Uterus (tissue), 4 donors: ENCODE measurements around the gene ACSF3. TPM values are rescaled to one million over a fixed set of nuclear protein-coding genes. Genes with fewer than 3 reads are reported as not detected.

Experiments
- DNase-seq, 2 donors: peaks; one replicate each; pipeline ENCODE4 v3.0.0-alpha.2; 2019 to 2020
- H3K27ac ChIP-seq, 2 donors: fragments of 200-600 bp; sonication (generic); 1 replicate in 1 of 2; 2 replicates in 1 of 2; pipeline ENCODE4 v1.5.1; 2016 to 2018
- H3K27me3 ChIP-seq, 2 donors: fragments of 200-600 bp; sonication (generic); one replicate each; pipeline ENCODE4 v1.5.1; 2018 to 2019; ENCODE audit warnings: control low read depth in 1 of 2
- H3K36me3 ChIP-seq, 2 donors: fragments of 200-600 bp; sonication (generic); one replicate each; pipeline ENCODE4 v1.5.1; 2019; ENCODE audit warnings: control low read depth in 1 of 2
- H3K4me1 ChIP-seq, 2 donors: fragments of 200-600 bp; sonication (generic); one replicate each; pipeline ENCODE4 v1.5.1; 2018 to 2019; ENCODE audit warnings: control low read depth in 1 of 2
- H3K4me3 ChIP-seq, 2 donors: fragments of 200-600 bp; sonication (generic); 1 replicate in 1 of 2; 2 replicates in 1 of 2; pipeline ENCODE4 v1.5.1; 2018 to 2019; ENCODE audit warnings: mild to moderate bottlenecking in 1 of 2
- H3K9me3 ChIP-seq, 2 donors: fragments of 200-600 bp; sonication (generic); one replicate each; pipeline ENCODE4 v1.5.1; 2019; ENCODE audit warnings: control low read depth in 1 of 2
- CTCF ChIP-seq, 4 experiments: fragments of 200-600 bp in 2 of 4; fragments of 450-650 bp in 2 of 4; sonication (generic) in 2 of 4; IDR thresholded peaks; one replicate each; pipeline ENCODE4 v1.5.1; 2016 to 2019; ENCODE audit warnings: antibody characterized with exemption in 4 of 4, mild to moderate bottlenecking in 2 of 4, moderate library complexity in 1 of 4
- POLR2A ChIP-seq, 2 donors: fragments of 450-650 bp; IDR thresholded peaks; one replicate each; pipeline ENCODE4 v1.6.1; 2016; ENCODE audit warnings: antibody characterized with exemption in 2 of 2, mild to moderate bottlenecking in 1 of 2, moderate library complexity in 1 of 2
- intact Hi-C: fragments of 100-400 bp; cut with DNase I; formaldehyde crosslinking; loops from one replicate; pipeline ENCODE4 v1.15.1; 2023; ENCODE audit warnings: low total_unique reads
- total RNA-seq, 4 donors: library from RNA; depleted of rRNA in 3 of 4; stranded (reverse); fragments of >200 nt in 3 of 4; gene quantifications; one replicate each; pipeline versions ENCODE4 v1.1.0 to v1.2.4, GENCODE V29; 2014 to 2023
- donor health status: DM: yes; HTN: yes; CAD: no.

The ACSF3 gene
- total RNA-seq = 10 to 100 TPM in 3 of 4 donors, 1 to 10 TPM in 1; 7.4 to 39.0 (median 18.2) TPM

- peak; percentile 24 to 57 for DNase-seq
- no peaks in the 10 kb centered on the region for H3K4me1 ChIP-seq
- peak within 1 kb of the TSS; percentile 49 to 67 for H3K27ac ChIP-seq
Measured at GRCh38 chr16:89093602-89094251, at the start of gene ACSF3. Gene ACSF3 (plus strand): TSS chr16:89093852. CDS start chr16:89100682, 6,830 bp downstream.

GRCh38 chr16:89044418-89045180 is 49.1 kb upstream of the ACSF3 start:
- Histone ChIP-seq H3K4me3 (no peak overlapping the region), H3K27ac (no peak overlapping the region), H3K9me3 (no peaks in the 10 kb centered on the region), H3K4me1 (no peaks in the 10 kb centered on the region), H3K36me3 (no peaks in the 10 kb centered on the region), H3K27me3 (no peaks in the 10 kb centered on the region)
- intact Hi-C loops = no loop called here
- TF ChIP-seq POLR2A (IDR thresholded peaks at IDR 0.05) (no peak), CTCF (IDR thresholded peaks at IDR 0.05) (no peak)
- DNase-seq = no peak

More at GRCh38 chr16:89093602-89094251, at the start of gene ACSF3:
- Histone ChIP-seq H3K27me3 (no peaks in the 10 kb centered on the region), H3K4me3 (peak within 1 kb of the TSS; percentile 40 to 78), H3K9me3 (no peaks in the 10 kb centered on the region), H3K36me3 (no peaks in the 10 kb centered on the region)
- TF ChIP-seq CTCF (IDR thresholded peaks at IDR 0.05) = peak in 1 of 4 experiments; percentile 29
- TF ChIP-seq POLR2A (IDR thresholded peaks at IDR 0.05) = peak; percentile 13 to 39
- intact Hi-C loops = no loop called here

GRCh38 chr16:89045181-89045815 is 48.4 kb upstream of the ACSF3 start:
- Histone ChIP-seq H3K4me1 (no peaks in the 10 kb centered on the region), H3K27ac (no peak overlapping the region), H3K27me3 (no peaks in the 10 kb centered on the region), H3K36me3 (no peaks in the 10 kb centered on the region), H3K9me3 (no peaks in the 10 kb centered on the region), H3K4me3 (no peak overlapping the region)
- intact Hi-C loops = no loop called here
- DNase-seq = no peak
- no peak for TF ChIP-seq CTCF (IDR thresholded peaks at IDR 0.05)
- TF ChIP-seq POLR2A (IDR thresholded peaks at IDR 0.05) = no peak

- TF ChIP-seq CTCF (IDR thresholded peaks at IDR 0.05) (no peak), POLR2A (IDR thresholded peaks at IDR 0.05) (no peak)
- H3K36me3 ChIP-seq = no peaks in the 10 kb centered on the region
- H3K27ac ChIP-seq = no peak overlapping the region
- H3K4me1 ChIP-seq = no peaks in the 10 kb centered on the region
- no peak for DNase-seq
- H3K27me3 ChIP-seq = no peaks in the 10 kb centered on the region
- H3K9me3 ChIP-seq = no peaks in the 10 kb centered on the region
- intact Hi-C loops = no loop called here
- H3K4me3 ChIP-seq = no peak overlapping the region
Measured at GRCh38 chr16:89045881-89046280, 47.8 kb upstream of the ACSF3 start.

GRCh38 chr16:89046491-89046890 is 47.2 kb upstream of the ACSF3 start:
- no peaks in the 10 kb centered on the region for H3K9me3 ChIP-seq
- intact Hi-C loops = no loop called here
- H3K4me3 ChIP-seq = no peak overlapping the region
- no peaks in the 10 kb centered on the region for H3K4me1 ChIP-seq
- no peaks in the 10 kb centered on the region for H3K36me3 ChIP-seq
- H3K27ac ChIP-seq = no peak overlapping the region
- H3K27me3 ChIP-seq = no peaks in the 10 kb centered on the region
- DNase-seq = no peak
- TF ChIP-seq POLR2A (IDR thresholded peaks at IDR 0.05) (no peak), CTCF (IDR thresholded peaks at IDR 0.05) (no peak)
